HG03432 (cell line): ENCODE results near the gene GREB1L.
"Not testable (repeated sequence)": the region's sequence is repeated elsewhere in the genome, so short reads cannot be mapped to it uniquely, and the experiment has no call there.

Experiments used
- ATAC-seq: cut with Tn5 transposase; IDR thresholded peaks from one replicate; pipeline ENCODE4 v1.9.1; 2021; ENCODE audit warnings: mild to moderate bottlenecking, moderate library complexity; ENCODE audit not compliant: unreplicated experiment

The GREB1L gene

DNA sequence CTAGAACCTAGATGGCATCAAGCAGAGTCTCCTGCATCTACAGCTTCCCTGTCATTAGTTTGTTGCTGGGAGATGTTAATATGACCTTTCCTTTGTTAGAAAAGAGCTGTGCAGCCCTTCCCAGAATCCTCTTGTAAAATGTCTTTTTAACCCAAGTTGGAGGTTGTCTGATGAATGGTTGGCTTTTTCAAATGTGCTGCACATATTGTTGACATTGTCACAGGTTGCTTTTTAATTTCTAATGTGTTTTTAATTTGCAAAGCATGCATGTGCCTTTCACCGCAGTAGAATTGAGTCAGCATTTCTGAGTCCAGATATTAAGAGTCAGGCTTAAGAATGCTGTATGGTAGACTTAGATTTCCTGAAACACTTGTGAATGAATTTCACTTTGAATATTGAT lies 120.8 kb downstream of the GREB1L start:
- ATAC-seq, result no peak

DNA sequence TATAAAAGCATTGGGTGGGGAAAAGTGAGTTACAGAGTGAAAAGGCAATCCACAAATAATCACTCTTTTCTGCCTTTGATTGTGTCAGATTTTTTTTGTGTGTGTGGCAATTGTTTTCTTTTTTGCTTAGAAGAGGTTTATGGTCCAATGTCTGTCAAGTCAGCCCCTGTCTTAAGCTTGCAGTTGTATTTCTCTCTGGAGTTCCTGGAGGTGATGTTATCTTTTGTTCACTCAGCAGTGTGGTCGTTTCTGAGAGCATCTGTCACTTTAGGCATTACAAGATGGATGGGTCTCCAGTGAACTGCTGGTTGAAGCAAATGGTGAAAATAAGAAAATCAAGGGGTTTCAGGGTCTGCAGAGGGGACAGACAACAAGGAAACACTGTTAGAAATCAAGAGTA lies 121.3 kb downstream of the GREB1L start:
- no peak for ATAC-seq

DNA sequence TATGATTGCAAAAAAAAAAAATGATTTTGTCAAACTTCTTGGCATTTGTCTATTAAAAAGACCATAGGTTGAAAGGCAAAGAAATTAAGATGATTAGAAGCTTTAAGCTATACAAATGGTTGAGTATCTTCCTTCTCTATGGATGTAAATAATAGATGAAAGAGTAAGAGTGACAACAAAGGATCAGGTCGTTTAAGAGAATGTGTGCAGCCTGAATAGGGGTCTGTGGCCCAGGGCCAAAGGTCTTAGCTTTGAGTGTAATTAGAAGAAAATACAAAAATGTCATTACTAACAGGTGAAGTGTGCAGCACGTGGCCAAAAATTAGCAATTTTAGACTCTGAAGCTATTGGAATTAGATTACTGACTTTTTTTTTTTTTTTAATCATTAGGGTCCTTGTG lies 122.4 kb downstream of the GREB1L start:
- no peak for ATAC-seq

DNA sequence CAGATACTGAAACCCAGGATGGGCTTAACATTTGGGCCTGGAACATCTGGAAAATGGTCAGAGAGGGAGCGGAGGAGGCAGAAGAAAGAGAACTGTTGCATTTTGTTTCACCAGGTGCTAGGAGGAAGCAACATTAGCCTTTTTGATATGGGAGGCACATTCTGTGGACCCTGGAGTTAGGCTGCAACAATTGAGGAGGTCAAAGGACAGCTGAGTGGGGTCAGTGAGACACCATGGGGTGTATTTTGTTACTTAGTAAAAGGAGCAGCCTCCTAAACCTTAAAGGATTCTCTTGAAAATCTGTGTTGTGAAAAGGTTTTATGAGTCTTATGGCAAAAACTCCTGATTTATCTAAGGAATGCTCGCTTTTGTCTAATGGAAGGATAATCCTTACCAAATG lies 124.9 kb downstream of the GREB1L start:
- ATAC-seq, result no peak

DNA sequence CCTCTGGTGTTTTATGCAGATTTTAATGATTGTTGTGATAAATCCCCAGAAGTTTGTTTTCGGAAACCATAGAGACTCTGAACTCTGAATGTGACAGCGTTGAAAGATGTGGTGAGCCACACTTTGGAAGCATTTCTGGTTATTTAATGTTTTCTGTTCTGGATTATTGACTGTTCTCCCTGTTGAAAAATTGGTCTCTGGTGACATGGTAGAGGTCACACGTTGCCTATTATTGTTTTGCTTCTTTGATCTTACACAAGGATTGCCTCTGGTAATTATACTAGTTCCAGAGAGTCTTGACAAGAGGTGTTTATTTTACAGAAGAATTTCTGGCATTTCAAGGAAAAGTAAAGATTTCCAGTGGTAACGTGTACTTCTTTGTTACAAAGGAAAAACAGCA lies 127.1 kb downstream of the GREB1L start:
- ATAC-seq, result no peak

DNA sequence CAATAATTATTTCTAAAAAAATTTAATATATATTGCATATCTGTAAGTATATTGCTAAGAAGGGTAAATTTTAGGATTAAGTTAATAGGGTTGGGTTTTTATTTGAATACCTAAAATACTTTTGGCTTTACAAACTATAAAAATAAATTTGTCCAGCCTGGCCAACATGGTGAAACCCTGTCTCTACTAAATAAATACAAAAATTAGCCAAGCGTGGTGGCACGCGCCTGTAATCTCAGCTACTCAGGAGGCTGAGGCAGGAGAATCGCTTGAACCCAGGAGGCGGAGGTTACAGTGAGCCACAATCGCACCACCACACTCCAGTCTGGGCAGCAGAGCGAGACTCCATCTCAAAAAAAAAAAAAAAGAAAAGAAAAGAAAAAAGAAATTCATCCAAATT lies 127.6 kb downstream of the GREB1L start:
- ATAC-seq, result not testable (repeated sequence)

DNA sequence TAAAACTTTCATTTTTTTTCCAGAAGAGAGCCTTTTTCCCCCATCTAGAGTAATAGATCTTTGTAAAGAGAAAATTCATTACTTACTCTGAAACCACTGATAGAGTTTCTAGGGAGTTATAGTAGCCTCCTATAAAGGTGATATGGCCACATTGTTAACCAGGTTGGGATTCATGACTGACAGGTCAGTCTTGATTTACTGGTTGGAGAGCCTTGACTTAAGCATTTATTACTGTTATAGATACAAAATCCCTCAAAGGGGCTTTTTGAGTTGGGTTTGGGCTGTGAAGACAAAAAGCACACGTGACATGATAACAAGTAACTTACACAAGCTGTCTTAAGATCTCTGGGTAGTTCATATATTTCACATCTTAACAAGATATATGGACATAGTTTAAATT lies 141.0 kb downstream of the GREB1L start:
- ATAC-seq, result no peak

DNA sequence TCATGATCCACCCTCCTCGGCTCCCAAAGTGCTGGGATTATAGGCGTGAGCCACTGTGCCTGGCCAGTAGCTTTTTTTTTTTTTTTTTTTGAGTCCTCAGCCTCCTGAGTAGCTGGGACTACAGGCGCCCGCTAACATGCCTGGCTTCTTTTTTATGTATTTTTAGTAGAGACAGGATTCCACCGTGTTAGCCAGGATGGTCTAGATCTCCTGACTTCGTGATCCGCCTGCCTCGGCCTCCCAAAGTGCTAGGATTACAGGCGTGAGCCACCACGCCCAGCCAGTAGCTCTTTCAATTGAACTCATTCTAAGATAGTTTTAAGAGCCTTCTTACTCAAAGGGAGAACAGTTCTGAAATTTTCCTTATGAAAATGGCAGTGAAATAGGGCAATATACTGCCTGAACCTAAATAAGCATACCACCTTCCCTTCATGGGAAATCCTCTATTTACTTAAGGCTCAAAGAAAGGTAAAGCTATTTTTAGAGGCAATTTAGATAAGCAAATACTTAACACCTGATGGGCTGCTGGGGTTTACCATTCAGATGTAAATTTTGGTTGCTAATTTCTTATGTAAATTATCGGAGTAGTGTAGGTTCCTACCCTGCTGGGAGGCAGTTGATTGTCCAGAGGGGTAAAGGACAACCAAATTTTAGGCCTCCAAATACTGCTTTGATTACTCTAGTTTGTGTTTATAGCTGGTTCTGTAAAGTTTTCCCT lies 144.7 kb downstream of the GREB1L start:
- no peak for ATAC-seq

DNA sequence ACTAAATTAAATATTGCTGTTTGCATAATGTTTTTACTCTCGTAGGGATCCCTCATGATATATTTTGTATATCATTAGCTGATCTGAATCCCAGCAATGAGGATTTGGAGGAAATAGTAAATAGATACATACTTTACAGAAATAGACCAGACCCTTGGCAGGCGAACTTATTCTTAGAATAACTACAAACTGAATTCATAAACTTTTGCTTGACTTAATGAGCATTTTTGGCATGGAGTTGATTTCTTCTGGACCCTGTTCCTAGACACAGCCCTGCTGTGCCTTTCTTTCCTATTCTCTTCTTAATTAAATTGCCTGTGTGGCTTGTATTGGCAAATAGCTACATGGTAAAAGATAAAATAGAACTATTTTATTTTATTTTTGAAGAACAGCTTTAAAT lies 145.9 kb downstream of the GREB1L start:
- ATAC-seq, result no peak

DNA sequence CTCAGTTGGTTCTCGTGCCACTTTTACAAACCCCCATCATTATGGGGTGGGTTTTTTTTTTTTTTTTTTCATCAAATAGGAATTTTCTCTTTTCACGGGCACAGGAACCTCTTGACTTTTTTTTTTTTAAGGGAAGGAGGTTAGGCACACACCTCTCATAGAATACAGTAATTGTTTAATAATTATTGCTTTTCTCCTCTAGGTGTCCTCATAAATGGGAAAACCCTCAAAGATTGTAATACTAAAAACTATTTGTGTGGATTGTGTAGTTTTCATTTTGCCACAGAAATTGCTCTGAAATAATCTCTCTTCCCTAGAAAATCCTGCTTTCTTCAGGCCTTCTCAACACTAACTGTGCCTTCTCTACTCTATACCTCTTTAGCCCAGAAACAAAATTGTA lies 147.3 kb downstream of the GREB1L start:
- ATAC-seq, result no peak

DNA sequence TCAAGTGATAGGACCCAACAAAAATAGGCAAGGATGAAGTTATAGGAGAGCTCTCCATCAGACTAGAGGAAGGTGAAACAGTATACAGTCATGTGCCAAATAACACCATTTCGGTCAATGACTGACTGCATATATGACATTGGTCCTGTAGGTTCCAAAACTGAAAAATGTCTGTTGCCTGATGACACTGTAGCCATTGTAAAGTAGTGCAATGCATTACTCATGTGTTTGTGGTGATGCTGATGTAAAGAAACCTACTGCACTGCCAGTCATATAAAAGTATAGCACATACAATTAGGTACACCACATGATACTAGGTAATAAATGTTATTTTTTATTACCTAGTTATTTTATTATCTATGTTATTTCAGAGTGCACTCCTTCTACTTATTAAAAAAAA lies 147.9 kb downstream of the GREB1L start:
- ATAC-seq, result no peak

DNA sequence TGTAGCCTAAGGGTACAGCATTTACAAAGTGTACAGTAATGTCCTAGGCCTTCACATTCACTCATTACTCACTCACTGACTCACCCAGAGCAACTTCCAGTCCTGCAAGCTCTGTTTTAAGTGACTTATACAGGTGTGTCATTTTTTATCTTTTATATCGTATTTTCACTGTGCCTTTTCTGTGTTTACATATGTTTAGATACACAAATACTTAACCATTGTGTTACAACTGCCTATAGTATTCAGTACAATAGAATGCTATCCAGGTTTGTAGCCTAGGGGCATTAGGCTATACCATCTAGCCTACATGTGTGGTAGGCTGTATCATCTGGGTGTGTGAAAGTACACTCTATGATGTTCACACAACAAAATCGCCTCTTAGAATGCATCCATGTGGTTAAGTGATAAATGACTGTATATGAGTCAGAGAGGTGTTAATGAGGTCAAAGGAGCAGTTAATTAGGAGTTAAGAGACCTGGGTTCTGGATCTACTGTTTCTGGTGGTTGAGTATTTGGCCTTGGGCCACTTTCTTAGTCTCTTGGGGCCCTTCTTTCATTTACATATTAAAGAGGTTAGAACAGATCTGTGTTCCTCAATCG lies 149.1 kb downstream of the GREB1L start:
- no peak for ATAC-seq

DNA sequence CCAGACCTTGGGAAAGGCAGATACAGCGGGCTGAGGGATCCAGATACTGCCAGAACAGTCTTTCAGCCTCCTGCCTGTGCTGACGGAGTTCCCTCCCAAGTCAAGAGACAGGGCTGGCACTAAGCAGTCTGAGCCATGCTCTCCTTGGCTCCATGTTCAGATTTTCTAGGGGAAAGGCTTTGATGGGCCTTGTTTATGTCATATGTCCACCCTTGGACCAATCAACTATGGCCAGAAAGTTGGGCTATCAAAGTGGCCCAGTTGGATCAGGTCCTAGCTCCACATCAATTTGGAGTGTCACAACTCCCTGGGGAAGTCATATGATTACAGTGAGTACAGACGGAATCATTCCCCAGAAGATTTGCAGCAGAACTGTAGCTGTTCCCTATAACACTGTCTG lies 152.0 kb downstream of the GREB1L start:
- ATAC-seq, result no peak

DNA sequence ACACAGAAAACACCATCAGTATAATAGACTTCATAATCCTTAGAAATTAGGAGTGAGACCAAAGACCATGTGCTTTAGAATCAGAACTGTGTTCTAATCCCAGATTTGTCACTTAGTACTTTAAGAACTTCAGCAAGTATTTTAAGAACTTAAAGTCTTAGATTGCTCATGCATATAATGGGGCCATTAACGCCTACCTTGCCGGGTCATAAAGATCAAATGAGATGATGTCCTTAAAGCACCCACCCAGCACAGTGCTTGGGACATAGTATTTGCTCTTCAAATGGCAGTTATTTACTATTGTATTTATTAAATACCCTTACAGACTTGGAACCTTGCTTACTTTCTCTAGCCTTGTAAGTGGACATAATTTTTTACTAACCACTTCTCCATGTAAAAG lies 156.1 kb downstream of the GREB1L start:
- no peak for ATAC-seq

DNA sequence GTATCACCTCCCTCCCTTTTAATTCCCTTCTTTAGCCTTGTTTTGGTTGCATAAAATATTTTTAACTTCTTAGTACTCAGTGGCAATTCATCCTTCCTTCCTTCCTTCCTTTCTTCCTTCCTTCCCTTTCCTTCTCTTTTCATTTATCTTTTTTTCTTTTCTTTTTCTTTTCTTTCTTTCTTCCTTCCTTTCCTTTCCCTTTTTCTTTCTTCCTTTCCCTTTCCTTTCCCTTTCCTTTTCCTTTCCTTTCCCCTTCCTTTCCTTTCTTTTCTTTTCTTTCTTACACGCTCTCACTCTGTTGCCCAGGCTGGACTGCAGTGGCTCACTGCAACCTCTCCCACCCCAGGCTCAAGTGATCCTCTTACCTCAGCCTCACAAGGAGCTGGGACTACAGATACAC lies 160.2 kb downstream of the GREB1L start:
- ATAC-seq, result no peak

DNA sequence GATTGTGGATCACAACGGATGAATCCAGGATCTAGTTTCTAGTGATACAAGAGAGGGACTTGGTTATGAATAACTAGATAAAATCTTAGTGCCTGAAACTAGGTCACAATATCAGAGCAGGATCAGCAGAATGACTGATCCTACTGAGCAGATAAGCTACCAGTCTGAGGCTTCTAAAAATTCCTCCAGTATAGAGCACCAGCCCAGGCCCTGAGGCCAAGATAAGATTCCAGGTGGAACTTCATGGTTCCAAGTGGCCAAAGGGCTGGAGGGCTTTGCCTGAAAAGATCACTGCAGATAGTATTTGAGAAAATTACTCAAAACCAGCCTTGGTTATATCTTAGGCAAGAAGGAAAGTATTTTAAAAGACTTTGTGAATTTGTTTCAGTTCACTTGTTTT lies 162.4 kb downstream of the GREB1L start:
- no peak for ATAC-seq

DNA sequence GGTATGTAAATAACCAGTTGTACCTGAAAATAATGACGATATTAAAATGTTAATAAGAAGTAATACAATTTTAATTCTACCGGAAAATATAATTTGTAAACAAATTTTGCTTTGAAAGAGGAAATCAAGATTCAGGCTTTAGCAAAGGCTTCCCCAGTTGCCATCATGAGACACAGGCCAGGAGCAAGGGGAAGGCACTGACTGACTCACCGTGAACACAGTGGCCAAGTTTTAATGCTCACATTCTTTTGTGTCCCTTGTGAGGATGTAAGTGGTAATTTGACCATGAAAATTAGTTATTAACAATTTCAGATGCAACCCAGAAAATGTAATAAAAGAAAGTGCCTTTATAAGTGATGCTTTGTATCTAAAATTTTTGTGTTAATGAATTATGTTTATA lies 164.1 kb downstream of the GREB1L start:
- no peak for ATAC-seq

DNA sequence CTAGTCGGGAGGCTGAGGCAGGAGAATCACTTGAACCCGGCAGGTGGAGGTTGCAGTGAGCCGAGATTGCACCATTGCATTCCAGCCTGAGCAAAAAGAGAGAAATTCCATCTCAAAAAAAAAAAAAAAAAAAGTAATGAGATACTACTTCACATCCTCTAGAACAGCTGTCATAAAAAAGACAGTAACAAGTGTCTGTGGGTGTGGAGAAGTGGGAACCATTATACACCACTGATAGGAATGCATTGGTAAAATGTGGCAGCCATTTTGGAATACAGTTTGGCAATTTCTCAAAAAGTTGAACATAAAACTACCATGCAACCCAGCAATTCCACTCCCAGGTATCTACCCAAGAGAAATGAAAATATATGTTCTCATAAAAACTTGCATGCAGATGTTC lies 166.6 kb downstream of the GREB1L start:
- no peak for ATAC-seq

DNA sequence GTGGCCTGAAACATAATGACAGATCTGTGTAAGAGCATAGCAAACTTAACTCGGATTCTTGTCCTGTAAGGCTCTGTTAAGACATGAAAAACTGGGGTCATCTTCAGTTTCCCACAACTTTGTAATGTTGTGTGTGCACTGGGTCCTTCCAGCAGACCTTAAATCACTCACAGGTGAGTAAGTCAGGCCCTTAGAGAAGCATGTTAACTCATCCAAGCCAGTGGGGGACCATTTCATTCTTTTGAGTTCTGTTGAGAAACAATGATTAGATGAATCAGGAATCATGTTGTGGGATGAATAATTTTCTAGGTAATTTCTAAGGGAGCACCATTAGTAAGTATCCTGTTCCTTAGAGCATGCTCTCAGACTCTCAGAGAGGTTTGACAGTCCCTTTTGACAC lies 191.4 kb downstream of the GREB1L start:
- no peak for ATAC-seq

DNA sequence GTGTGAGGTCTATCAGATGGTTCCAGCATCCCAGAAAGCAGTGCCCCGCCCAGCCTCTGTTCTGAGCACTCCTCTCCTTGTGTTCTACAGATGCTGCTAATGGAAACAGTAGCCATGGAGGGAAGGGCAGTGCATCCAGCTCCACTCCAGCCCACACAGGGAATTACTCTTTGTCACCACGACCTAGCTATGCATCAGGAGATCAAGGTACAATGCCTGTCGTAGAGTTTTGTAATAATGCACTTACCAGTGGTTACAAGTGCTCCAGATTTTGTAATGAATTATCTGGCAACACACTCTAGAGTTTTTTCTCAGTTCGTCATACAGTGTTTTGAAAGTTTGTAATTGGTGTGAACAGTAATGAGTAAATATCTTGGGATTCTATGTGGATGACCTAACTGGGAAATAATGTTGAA lies 197.4 kb downstream of the GREB1L start:
- no peak for ATAC-seq

DNA sequence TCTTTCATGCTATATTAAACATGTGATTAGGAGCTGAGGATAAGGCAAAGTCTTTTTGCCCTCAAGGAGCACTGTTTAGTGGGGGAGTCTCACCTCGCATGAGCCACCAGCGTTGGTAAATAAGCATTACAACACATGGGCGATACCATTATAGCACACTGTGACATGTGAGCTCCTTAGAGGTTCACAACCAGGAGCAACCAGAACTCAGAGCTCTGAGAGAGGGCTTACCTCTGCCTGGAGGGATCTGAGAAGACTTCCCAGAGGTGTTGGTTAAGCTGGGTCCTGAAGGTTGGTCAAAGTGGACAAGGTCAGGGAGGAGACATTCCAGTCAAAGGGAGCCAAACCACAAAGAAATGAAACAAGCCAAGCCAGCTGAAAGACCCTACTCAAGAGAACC lies 199.6 kb downstream of the GREB1L start:
- ATAC-seq, result no peak

DNA sequence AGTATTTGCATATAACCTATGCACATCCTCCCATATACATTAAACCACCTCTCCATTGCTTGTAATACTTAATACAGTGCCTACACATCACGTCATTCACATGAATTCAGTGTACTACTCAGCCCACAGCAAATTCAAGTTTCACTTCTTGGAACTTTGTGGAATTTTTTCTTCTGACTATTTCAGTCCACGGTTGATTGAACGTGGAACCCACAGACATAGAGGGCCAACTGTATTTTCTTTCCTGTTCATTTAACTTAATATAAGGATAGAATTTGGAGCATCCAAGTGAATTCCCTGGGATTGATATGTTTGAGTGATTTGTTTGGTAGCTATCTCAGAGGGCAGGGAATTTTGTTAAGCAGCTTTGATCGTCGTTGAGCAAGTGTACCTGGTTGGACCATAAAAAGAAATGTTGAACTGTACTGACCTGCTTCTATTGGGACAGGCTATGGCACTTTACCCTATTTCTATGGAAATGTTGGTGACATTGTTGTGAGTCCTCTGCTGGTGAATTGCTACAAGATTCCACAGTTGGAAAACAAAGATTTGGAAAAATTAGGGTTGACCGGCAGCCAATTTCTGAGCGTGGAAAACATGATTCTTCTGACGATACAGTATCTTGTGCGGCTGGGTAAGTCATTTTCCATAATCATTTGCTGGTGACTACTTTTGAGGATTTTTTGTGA lies 201.9 kb downstream of the GREB1L start:
- no peak for ATAC-seq
